ENCODE measurements around the gene PKIG. TPM values are rescaled to one million over a fixed set of nuclear protein-coding genes. Genes with fewer than 3 reads are reported as not detected.

The PKIG gene
- total RNA-seq, 1 experiment from 2014 or later, result 20.1 TPM

- H3K27ac ChIP-seq (ENCODE audit: low read depth, low read length), result no peak overlapping the region
- no peaks in the 10 kb centered on the region for H4K20me1 ChIP-seq (ENCODE audit: insufficient read depth)
- no peak overlapping the region for H3K9ac ChIP-seq (ENCODE audit: low read length)
- ChIA-PET POLR2A (no interaction called here), RAD21 (ENCODE audit: low non-redundant PET in 1 of 2, low total read pairs in 2 of 2, uncharacterized antibody in 2 of 2, unreplicated experiment in 2 of 2) (no interaction called here), CTCF (interaction anchor here (0.8 to 1.0 kb wide), 2 partner anchors 17 to 202 kb away, joined by 3 to 4 read pairs; no protein-coding TSS in a partner anchor)
- no peaks in the 10 kb centered on the region for H3K9me2 ChIP-seq (ENCODE audit: insufficient read depth)
- no peaks in the 10 kb centered on the region; a peak in 1 of 4 replicates for H3K36me3 ChIP-seq (ENCODE audit: control insufficient read depth in 1 of 2, insufficient read depth in 2 of 2, low read length in 2 of 2)
- no peak overlapping the region for H2AFZ ChIP-seq (ENCODE audit: low read depth, low read length, poor library complexity, severe bottlenecking)
- H3K4me2 ChIP-seq (ENCODE audit: low read length), result no peak overlapping the region
- no peak for DNase-seq (ENCODE audit: low read depth, low spot score)
- H3K27me3 ChIP-seq (ENCODE audit: insufficient read depth, low read length), result no peaks in the 10 kb centered on the region
- no TSS peak for BruUV-seq (replicated peaks)
- no peaks in the 10 kb centered on the region for H3K9me3 ChIP-seq (ENCODE audit: control insufficient read depth in 1 of 2, insufficient read depth in 1 of 2, low read depth in 1 of 2, low read length in 2 of 2)
- TF ChIP-seq CTCF (IDR thresholded peaks at IDR 0.05 in 2 of 3, conservative IDR thresholded peaks at IDR 0.05 in 1 of 3; ENCODE audit: borderline replicate concordance in 1 of 3, insufficient read depth in 1 of 3, low read depth in 2 of 3, low read length in 2 of 3), result no peak
- no peak for TF ChIP-seq RAD21 (IDR thresholded peaks at IDR 0.05; ENCODE audit: low read depth)
- no peak for TF ChIP-seq SRF (IDR thresholded peaks at IDR 0.05; ENCODE audit: low read depth)
- TF ChIP-seq REST (IDR thresholded peaks at IDR 0.05; ENCODE audit: low read depth), result no peak
- TF ChIP-seq ZFX (IDR thresholded peaks at IDR 0.05), result no peak
- TF ChIP-seq CBX3 (IDR thresholded peaks at IDR 0.05; ENCODE audit: low read depth), result no peak
- TF ChIP-seq CEBPB (IDR thresholded peaks at IDR 0.05; ENCODE audit: low read depth), result no peak
- H3K4me3 ChIP-seq (replicated peaks in 1 of 2; ENCODE audit: low read depth in 1 of 2, low read length in 2 of 2), result no peak overlapping the region
- no peaks in the 10 kb centered on the region for H3K79me2 ChIP-seq (ENCODE audit: insufficient read depth, low read length)
- no peak for ATAC-seq
- H3K4me1 ChIP-seq (ENCODE audit: control insufficient read depth in 1 of 2, insufficient read depth in 2 of 2, low read length in 2 of 2), result no peaks in the 10 kb centered on the region
- intact Hi-C loops (cut with micrococcal nuclease), result no loop called here
These were observed 4.0 kb downstream of the PKIG start for GRCh38 chr20:44586289-44586911.
